Urinary bladder (tissue), 4 donors: ENCODE results near the gene RASGEF1C. TPM values are rescaled to one million over a fixed set of nuclear protein-coding genes. Genes with fewer than 3 reads are reported as not detected.

Experiments
- DNase-seq: peaks from one replicate; pipeline ENCODE4 v3.0.0-alpha.2; 2015; ENCODE audit errors: extremely low spot score
- H3K27ac ChIP-seq: one replicate; pipeline ENCODE4 v1.5.1; 2013; ENCODE audit warnings: low read depth, mild to moderate bottlenecking, moderate library complexity
- H3K36me3 ChIP-seq: one replicate; pipeline ENCODE4 v1.6.1; 2013; ENCODE audit warnings: mild to moderate bottlenecking, moderate library complexity; ENCODE audit not compliant: insufficient read depth
- H3K4me1 ChIP-seq: one replicate; pipeline ENCODE4 v1.6.1; 2013; ENCODE audit warnings: mild to moderate bottlenecking, moderate library complexity; ENCODE audit not compliant: insufficient read depth
- H3K4me3 ChIP-seq: one replicate; pipeline ENCODE4 v1.5.1; 2013; ENCODE audit warnings: low read depth, low read length
- WGBS: extraction: QIAGEN DNeasy Blood & Tissue Kit; methylation state at CpG from one replicate; pipeline ENCODE4 v1.1.7; 2013; 5-methylcytosine and 5-hydroxymethylcytosine counted together
- polyA plus RNA-seq: library from polyadenylated mRNA; stranded (reverse); fragments of 200-250 nt; gene quantifications from one replicate; pipeline ENCODE4 v1.2.3, GENCODE V29; 2013
- total RNA-seq: library from RNA; depleted of rRNA; stranded (reverse); fragments of >200 nt; gene quantifications from one replicate; pipeline ENCODE4 v1.2.3, GENCODE V29; 2014
- donor health status: healthy with polysubstance abuse.
- donor health status: healthy.

The RASGEF1C gene
- total and polyA plus RNA-seq, 2 donors = 0.69 to 1.1 TPM

GRCh38 chr5:180100621-180101450, 108.2 kb downstream of the RASGEF1C start:
- Histone ChIP-seq H3K36me3 (no peaks in the 10 kb centered on the region), H3K4me1 (no peaks in the 10 kb centered on the region), H3K4me3 (no peak overlapping the region), H3K27ac (no peak overlapping the region)
- WGBS = 68% methylated on average over 29 of the region's 29 CpGs
- DNase-seq = no peak

DNA sequence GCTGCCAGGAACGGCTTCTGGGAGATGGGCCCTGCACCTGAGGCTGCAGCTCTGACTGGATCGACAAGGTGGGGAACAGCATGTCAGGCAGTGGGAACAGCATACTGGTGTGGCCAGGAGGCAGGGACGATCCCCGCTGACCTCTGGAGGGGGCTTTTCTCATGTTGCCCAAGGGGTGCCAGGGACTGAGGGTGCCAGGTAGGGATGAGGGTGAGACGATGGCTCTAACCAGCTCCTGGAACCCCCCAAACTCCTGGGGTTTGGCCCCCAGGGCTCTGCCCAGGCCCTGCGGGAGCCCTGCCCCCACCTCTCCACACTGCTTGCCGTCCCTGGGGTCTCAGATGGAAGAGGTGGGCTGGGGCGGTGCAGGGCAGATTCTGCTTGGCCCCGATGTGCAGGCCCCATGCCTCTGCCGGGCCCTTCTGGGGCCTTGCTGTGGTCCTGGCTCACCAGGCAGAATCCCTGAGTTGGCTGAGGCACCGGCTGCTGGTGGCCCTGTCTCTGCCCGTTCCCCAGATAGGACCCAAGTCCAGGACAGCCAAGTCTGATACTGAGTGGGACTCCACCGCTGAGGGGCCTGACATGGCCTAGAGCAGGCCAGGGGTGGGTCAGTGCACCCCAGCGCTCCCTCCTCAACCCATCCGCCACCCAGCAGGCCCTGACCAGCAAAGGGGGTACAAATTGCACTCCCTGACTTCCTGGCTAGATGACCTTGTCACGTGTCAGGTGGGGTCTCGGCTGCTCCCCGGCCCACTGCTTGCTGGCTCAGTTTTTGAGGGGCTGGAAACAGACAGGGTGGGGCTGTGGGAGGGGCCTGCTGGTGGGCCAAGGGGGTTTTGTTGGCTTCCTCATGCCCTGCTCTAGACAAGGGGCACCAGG, 109.0 kb downstream of the RASGEF1C start:
- H3K27ac ChIP-seq = no peak overlapping the region
- no peaks in the 10 kb centered on the region for H3K36me3 ChIP-seq
- no peak overlapping the region for H3K4me3 ChIP-seq
- 89% methylated on average over 18 of the region's 18 CpGs for WGBS
- DNase-seq = no peak
- no peaks in the 10 kb centered on the region for H3K4me1 ChIP-seq

GRCh38 chr5:180098991-180099732, 109.8 kb downstream of the RASGEF1C start:
- no peak overlapping the region for H3K4me3 ChIP-seq
- H3K27ac ChIP-seq = no peak overlapping the region
- no peaks in the 10 kb centered on the region for H3K4me1 ChIP-seq
- WGBS = 86% methylated on average over 18 of the region's 18 CpGs
- no peaks in the 10 kb centered on the region for H3K36me3 ChIP-seq
- DNase-seq = no peak

- H3K4me1 ChIP-seq = no peaks in the 10 kb centered on the region
- no peak for DNase-seq
Observed at GRCh38 chr5:180098526-180098925, 110.5 kb downstream of the RASGEF1C start.

DNA sequence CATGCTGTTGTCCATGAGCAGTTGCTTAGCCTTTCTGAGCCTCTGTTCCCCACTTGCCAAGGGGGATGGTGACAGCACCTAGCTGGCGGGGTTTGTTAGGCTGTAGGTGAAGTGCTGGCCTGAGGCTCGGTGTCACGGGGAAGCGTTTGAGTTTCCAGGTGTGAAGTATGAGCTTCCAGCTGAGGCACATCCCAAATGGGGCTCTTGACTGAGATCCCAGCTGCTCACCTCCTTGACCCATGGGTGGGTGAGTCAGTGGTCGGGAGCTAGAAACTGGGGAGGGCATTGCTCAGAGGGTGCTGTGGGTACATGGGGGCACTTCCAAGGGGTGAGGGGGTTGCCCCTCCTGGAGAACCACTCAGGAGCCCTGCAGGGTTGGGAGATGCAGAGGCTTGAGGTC, 111.1 kb downstream of the RASGEF1C start:
- H3K36me3 ChIP-seq = no peaks in the 10 kb centered on the region
- 85% methylated on average over 5 of the region's 5 CpGs for WGBS
- H3K4me3 ChIP-seq = no peak overlapping the region
- no peak for DNase-seq
- H3K27ac ChIP-seq = no peak overlapping the region
- H3K4me1 ChIP-seq = no peaks in the 10 kb centered on the region

More at GRCh38 chr5:180098526-180098925, 110.5 kb downstream of the RASGEF1C start:
- 90% methylated on average over 8 of the region's 8 CpGs for WGBS
- Histone ChIP-seq H3K27ac (no peak overlapping the region), H3K36me3 (no peaks in the 10 kb centered on the region), H3K4me3 (no peak overlapping the region)

GRCh38 chr5:180097163-180097894, 111.7 kb downstream of the RASGEF1C start:
- Histone ChIP-seq H3K36me3 (no peaks in the 10 kb centered on the region), H3K4me3 (no peak overlapping the region), H3K4me1 (no peaks in the 10 kb centered on the region), H3K27ac (no peak overlapping the region)
- DNase-seq = no peak
- 91% methylated on average over 11 of the region's 11 CpGs for WGBS

GRCh38 chr5:180096616-180097015, 112.4 kb downstream of the RASGEF1C start:
- 84% methylated on average over 10 of the region's 10 CpGs for WGBS
- no peaks in the 10 kb centered on the region for H3K4me1 ChIP-seq
- DNase-seq = no peak
- no peaks in the 10 kb centered on the region for H3K36me3 ChIP-seq
- H3K27ac ChIP-seq = no peak overlapping the region
- H3K4me3 ChIP-seq = no peak overlapping the region

DNA sequence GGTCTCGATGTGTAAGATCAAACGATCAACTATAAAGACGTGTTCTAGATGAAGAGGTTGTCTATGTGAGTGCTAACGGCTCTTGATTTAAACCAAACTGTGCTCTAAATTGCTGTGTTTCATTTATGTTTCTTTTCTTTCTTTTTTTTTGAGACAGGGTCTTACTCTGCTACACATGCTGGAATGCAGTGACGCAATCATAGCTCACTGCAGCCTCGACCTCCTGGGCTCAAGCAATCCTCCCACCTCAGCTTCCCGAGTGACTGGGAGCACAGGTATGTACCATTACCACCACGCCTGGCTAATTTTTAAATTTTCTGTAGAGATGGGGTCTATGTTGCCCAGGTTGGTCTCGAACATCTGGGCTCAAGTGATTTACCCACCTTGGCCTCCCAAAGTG, 113.5 kb downstream of the RASGEF1C start:
- no peak for DNase-seq
- H3K27ac ChIP-seq = no peak overlapping the region
- no peaks in the 10 kb centered on the region for H3K36me3 ChIP-seq
- no peaks in the 10 kb centered on the region for H3K4me1 ChIP-seq
- 84% methylated on average over 9 of the region's 9 CpGs for WGBS
- H3K4me3 ChIP-seq = no peak overlapping the region

- no peak for DNase-seq
- Histone ChIP-seq H3K4me1 (no peaks in the 10 kb centered on the region), H3K4me3 (no peak overlapping the region), H3K27ac (no peak overlapping the region), H3K36me3 (no peaks in the 10 kb centered on the region)
- 73% methylated on average over 9 of the region's 9 CpGs for WGBS
Observed at GRCh38 chr5:180093651-180094382, 115.2 kb downstream of the RASGEF1C start.

DNA sequence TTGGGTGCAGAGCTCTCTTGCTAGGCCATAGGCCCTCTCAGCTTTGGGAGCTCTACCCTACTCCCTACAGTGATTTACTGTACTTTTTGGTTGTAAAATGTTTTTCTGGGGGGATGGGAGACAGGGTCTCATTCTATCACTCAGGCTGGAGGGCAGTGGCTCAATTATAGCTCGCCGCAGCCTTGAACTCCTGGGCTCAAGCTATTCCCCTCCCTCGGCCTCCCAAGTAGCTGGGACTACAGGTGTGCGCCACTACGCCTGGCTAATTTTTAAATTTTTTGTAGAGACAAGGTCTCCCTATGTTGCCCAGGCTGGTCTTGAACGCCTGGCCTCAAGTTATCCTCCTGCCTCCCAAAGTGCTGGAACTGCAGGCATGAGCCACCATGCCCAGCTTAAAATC, 115.8 kb downstream of the RASGEF1C start:
- no peak overlapping the region for H3K4me3 ChIP-seq
- WGBS = 97% methylated on average over 6 of the region's 6 CpGs
- H3K27ac ChIP-seq = no peak overlapping the region
- DNase-seq = no peak
- H3K36me3 ChIP-seq = no peaks in the 10 kb centered on the region
- H3K4me1 ChIP-seq = no peaks in the 10 kb centered on the region

DNA sequence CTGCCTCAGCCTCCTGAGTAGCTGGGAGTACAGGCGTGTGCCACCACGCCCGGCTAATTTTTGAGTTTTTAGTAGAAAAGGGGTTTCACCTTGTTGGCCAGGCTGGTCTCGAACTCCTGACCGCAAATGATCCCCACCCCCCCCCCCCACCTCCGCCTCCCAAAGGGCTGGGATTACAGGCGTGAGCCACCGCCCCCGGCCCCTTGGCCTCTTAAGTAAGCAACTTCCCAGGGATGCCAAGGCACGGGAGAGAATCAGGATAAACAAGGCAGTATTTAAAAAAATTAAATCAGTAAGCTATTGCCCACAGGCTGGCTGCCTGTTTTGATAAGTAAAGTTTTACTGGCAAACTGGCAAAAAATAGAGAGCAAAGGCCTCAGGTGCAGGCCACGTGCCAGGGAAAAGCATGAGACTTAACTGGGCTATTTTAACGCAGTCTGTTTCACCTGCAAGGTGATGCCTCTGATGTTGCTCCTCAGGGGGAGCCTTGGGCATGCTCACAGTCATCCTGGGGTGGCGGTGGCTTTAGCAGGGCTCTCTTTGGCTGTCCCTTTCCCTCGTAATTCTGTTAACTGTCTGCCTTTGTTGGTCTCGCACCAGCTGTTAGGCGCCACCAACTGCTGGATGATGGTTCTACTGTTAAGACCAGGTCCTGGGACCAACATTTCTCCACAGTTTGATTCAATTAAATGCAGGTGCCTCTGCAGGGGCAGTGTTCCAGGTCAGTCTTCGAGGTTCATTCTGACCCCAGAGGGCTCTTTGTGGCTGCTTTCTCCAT, 118.1 kb downstream of the RASGEF1C start:
- Histone ChIP-seq H3K4me3 (peak overlapping the region; percentile 39), H3K36me3 (no peaks in the 10 kb centered on the region), H3K4me1 (no peaks in the 10 kb centered on the region), H3K27ac (no peak overlapping the region)
- DNase-seq = no peak
- 31% methylated on average over 17 of the region's 17 CpGs for WGBS
